Sigmoid colon (tissue), 4 donors: ENCODE data around the gene CCDC92B.

Experiments
- EP300 ChIP-seq, 4 donors: sonication (generic); formaldehyde crosslinking; IDR thresholded peaks; one replicate each; pipeline ENCODE4 v1.6.1; 2017; ENCODE audit warnings: antibody characterized with exemption in 4 of 4
- POLR2A ChIP-seq, 2 donors: fragments of 450-650 bp; IDR thresholded peaks; one replicate each; pipeline ENCODE4 v1.6.1; 2016; ENCODE audit warnings: antibody characterized with exemption in 2 of 2, mild to moderate bottlenecking in 2 of 2, moderate library complexity in 2 of 2
- POLR2AphosphoS5 ChIP-seq, 4 donors: sonication (generic); formaldehyde crosslinking; IDR thresholded peaks; one replicate each; pipeline ENCODE4 v1.6.1; 2017; ENCODE audit warnings: antibody characterized with exemption in 4 of 4
- TF ChIP-seq, protein P1 (sequence below), 4 experiments: fragments of 450-650 bp in 3 of 4; fragments of 200-600 bp in 1 of 4; IDR thresholded peaks; one replicate each; pipeline ENCODE4 v1.5.1; 2016 to 2019; ENCODE audit warnings: antibody characterized with exemption in 4 of 4, mild to moderate bottlenecking in 3 of 4, moderate library complexity in 2 of 4

DNA sequence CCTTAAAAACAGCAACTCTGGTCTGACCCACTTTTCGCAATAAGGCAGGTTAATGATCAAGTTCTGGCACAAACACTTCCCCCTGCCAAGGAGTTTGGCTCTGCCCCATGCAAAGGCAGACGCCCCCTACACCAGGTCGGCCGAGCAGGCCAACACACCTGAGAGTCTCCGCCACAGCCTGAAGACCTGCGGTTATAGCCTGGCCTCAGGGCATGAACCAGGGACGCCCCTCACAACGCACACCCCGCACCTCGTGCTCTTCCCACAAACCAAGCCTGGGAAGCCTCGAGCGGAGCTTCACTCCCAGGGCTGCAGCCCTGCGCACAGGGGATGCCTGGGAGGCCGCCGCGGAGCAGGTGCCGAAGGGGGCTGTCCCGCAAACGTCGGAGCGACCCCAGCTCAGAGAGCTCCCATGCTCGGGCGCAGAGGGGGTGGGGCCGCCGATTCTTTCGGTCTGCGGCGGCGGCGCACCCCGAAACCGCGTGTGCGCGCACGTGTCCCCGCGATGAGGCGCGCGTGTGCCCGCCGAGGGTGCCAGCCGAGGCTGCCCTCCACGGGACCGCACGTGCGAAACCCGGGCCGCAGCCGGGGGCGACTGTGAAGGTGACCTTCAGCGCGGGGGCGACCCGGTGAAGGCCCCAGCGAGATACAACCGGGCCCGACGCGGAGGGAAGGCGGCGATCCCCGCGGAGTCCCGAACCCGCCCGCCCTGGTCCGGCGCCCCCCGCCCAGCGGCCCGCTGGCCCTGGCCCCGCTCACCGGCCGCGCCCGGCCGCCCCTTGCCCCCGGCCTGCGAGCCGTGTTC, 38.4 kb downstream of the CCDC92B start:
- TF ChIP-seq, protein P1, sequence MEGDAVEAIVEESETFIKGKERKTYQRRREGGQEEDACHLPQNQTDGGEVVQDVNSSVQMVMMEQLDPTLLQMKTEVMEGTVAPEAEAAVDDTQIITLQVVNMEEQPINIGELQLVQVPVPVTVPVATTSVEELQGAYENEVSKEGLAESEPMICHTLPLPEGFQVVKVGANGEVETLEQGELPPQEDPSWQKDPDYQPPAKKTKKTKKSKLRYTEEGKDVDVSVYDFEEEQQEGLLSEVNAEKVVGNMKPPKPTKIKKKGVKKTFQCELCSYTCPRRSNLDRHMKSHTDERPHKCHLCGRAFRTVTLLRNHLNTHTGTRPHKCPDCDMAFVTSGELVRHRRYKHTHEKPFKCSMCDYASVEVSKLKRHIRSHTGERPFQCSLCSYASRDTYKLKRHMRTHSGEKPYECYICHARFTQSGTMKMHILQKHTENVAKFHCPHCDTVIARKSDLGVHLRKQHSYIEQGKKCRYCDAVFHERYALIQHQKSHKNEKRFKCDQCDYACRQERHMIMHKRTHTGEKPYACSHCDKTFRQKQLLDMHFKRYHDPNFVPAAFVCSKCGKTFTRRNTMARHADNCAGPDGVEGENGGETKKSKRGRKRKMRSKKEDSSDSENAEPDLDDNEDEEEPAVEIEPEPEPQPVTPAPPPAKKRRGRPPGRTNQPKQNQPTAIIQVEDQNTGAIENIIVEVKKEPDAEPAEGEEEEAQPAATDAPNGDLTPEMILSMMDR (IDR thresholded peaks at IDR 0.05): no peak
- no peak for TF ChIP-seq POLR2A (IDR thresholded peaks at IDR 0.05)
- no peak for TF ChIP-seq POLR2AphosphoS5 (IDR thresholded peaks at IDR 0.05)
- TF ChIP-seq EP300 (IDR thresholded peaks at IDR 0.05): no peak
